NCI-H1092 treated with DMSO at 0.1 percent for 48 hours (cell line): ENCODE measurements around the gene SCARF2.
"Not testable (repeated sequence)": the region's sequence is repeated elsewhere in the genome, so short reads cannot be mapped to it uniquely, and the experiment has no call there.

ENCODE experiments used
- DNase-seq: peaks from one replicate; lab custom pipeline; 2025; lab: John Stamatoyannopoulos, UW

SCARF2 gene

GRCh38 chr22:20437613-20438426 lies at the start of gene SCARF2:
SCARF2 (minus strand) TSS chr22:20437825; CDS start chr22:20437754, 71 bp downstream.
- DNase-seq: no peak

- DNase-seq: no peak
These were observed 48.6 kb upstream of the SCARF2 start for GRCh38 chr22:20486229-20486628.

- no peak for DNase-seq
These were observed 47.5 kb upstream of the SCARF2 start for GRCh38 chr22:20484948-20485683.

- DNase-seq: no peak
These were observed 46.1 kb upstream of the SCARF2 start for GRCh38 chr22:20483771-20484170.

- not testable (repeated sequence) for DNase-seq
These were observed 45.5 kb upstream of the SCARF2 start for GRCh38 chr22:20483143-20483506.

GRCh38 chr22:20479612-20480196 lies 42.1 kb upstream of the SCARF2 start:
- DNase-seq: no peak

GRCh38 chr22:20478059-20478458 lies 40.4 kb upstream of the SCARF2 start:
- not testable (repeated sequence) for DNase-seq

- not testable (repeated sequence) for DNase-seq
These were observed 37.9 kb upstream of the SCARF2 start for GRCh38 chr22:20475569-20475968.

GRCh38 chr22:20475115-20475436 lies 37.5 kb upstream of the SCARF2 start:
- DNase-seq: no peak

GRCh38 chr22:20472629-20473442 lies 35.2 kb upstream of the SCARF2 start:
- DNase-seq: no peak

GRCh38 chr22:20471126-20471833 lies 33.7 kb upstream of the SCARF2 start:
- DNase-seq: no peak

GRCh38 chr22:20470525-20470924 lies 32.9 kb upstream of the SCARF2 start:
- DNase-seq: not testable (repeated sequence)

- DNase-seq: no peak
These were observed 31.7 kb upstream of the SCARF2 start for GRCh38 chr22:20469110-20469868.

- no peak for DNase-seq
These were observed 29.2 kb upstream of the SCARF2 start for GRCh38 chr22:20466659-20467379.

GRCh38 chr22:20465759-20466077 lies 28.1 kb upstream of the SCARF2 start:
- DNase-seq: no peak

- DNase-seq: no peak
These were observed 27.5 kb upstream of the SCARF2 start for GRCh38 chr22:20464912-20465758.

- no peak for DNase-seq
These were observed 26.5 kb upstream of the SCARF2 start for GRCh38 chr22:20464096-20464614.

- DNase-seq: no peak
These were observed 25.9 kb upstream of the SCARF2 start for GRCh38 chr22:20463324-20464095.
